HUES6 (cell line): Measurements from ENCODE around the gene GRK5.
"Not testable (repeated sequence)": the region's sequence is repeated elsewhere in the genome, so short reads cannot be mapped to it uniquely, and the experiment has no call there.

Experiments used
- H3K27ac ChIP-seq: 2 replicates; pipeline ENCODE4 v1.7.0; 2013; ENCODE audit warnings: low read depth, mild to moderate bottlenecking, low read length, inconsistent platforms
- H3K27me3 ChIP-seq: 2 replicates; pipeline ENCODE4 v1.6.1; 2013; ENCODE audit warnings: low read length; ENCODE audit not compliant: control insufficient read depth, insufficient read depth
- H3K36me3 ChIP-seq: 2 replicates; pipeline ENCODE4 v1.6.1; 2013; ENCODE audit warnings: low read length; ENCODE audit not compliant: control insufficient read depth, insufficient read depth
- H3K4me1 ChIP-seq: 2 replicates; pipeline ENCODE4 v1.6.1; 2013; ENCODE audit warnings: low read length; ENCODE audit not compliant: control insufficient read depth, insufficient read depth
- H3K4me3 ChIP-seq: 2 replicates; pipeline ENCODE4 v1.5.1; 2013; ENCODE audit warnings: low read depth, low read length
- H3K9ac ChIP-seq: one replicate; pipeline ENCODE4 v1.6.1; 2013; ENCODE audit warnings: mild to moderate bottlenecking, low read length
- H3K9me3 ChIP-seq: 2 replicates; pipeline ENCODE4 v1.6.1; 2013; ENCODE audit warnings: low read depth, low read length; ENCODE audit not compliant: control insufficient read depth, insufficient read depth

The GRK5 gene

GRCh38 chr10:119457966-119458766 lies 250.8 kb downstream of the GRK5 start:
- Histone ChIP-seq H3K36me3 (no peaks in the 10 kb centered on the region), H3K4me1 (peaks cover 5% of the 10 kb centered on the region; the same call in 1 of the 2 replicates), H3K27me3 (0 out of 2 replicates have a peak, but pooled peaks cover 3% of the 10 kb centered on the region), H3K4me3 (no peak overlapping the region), H3K9me3 (peaks cover 5% of the 10 kb centered on the region; the same call in 1 of the 2 replicates), H3K9ac (no peak overlapping the region), H3K27ac (no peak overlapping the region)

DNA sequence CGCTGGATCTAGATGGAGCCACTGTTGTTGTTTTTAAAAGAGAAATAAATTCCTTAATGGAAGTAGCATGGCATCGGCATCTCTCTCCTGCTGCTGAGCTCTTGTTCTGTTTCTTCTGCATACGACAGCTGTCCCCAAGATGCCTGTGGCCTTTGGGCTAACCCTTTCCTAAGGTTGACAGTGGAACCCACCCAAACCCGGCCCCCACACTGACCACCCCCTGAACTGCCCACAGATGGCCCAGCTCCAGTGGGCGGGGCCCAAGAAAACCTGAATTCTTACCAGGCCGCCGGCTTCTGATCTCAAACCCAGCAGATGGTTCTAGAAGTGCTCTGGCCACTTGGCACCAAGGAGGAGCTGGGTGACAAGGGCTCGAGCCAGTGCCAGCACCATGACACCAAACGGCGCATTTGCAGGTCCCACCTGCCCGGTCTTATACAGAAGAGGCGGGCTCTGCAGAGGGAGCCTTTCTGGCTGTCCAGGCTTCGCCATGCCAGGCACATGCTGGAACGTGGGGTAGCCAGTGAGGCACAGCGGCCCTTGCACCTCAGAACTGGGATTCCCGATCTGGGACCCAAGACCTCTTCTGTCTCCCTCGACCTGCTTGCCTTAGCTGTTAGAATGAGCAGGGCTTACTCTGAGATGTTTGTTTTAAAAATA lies 252.4 kb downstream of the GRK5 start:
- H3K9me3 ChIP-seq, result peaks cover 7% of the 10 kb centered on the region; the same call in 1 of the 2 replicates

DNA sequence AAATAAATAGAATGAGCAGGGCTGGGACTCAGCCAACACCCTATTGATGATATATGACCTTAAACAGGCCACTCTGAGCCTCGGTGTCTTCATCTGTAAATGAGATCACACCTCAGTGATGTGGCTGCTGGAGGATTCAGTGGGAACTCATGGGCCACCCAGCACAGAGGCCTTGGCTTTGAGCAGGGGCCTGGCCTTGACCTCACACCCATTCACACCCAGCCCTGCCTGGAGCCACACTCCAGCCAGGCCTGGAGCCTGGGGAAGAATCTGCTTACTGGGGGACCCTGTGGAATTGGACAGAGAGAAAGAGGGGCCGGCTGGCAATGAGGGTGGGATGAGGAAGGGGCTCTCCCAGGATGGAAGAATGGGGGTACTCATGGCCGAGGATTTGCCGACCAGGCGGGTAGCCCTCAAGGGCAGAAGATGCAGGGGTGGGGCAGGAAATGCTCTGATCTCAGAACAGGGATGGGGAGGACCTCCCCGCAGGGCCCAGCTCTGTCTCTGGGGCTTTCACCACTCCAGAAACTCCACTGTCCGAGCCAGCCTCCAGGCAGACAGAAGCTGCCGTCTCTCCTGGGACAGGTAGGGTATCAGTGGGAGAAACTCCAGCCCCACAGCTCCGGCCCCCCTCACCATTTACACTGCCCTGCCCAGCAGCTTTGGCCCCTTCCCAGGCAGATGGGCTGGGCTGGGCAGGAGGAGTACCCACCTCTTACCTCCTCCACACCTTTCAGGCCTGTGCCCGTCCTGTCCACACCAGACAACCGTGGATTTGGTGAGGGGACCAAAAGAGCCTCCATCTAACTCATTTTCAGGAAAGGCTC lies 253.2 kb downstream of the GRK5 start:
- Histone ChIP-seq H3K9ac (no peak overlapping the region), H3K27ac (no peak overlapping the region), H3K9me3 (peaks cover 7% of the 10 kb centered on the region; the same call in 1 of the 2 replicates), H3K4me1 (no peaks in the 10 kb centered on the region), H3K4me3 (no peak overlapping the region), H3K27me3 (peaks cover 11% of the 10 kb centered on the region), H3K36me3 (no peaks in the 10 kb centered on the region)

More for the DNA sequence above, 252.4 kb downstream of the GRK5 start:
- H3K4me1 ChIP-seq, result no peaks in the 10 kb centered on the region
- no peak overlapping the region for H3K9ac ChIP-seq
- no peak overlapping the region for H3K4me3 ChIP-seq
- H3K36me3 ChIP-seq, result no peaks in the 10 kb centered on the region
- no peak overlapping the region for H3K27ac ChIP-seq
- 0 out of 2 replicates have a peak, but pooled peaks cover 3% of the 10 kb centered on the region for H3K27me3 ChIP-seq

DNA sequence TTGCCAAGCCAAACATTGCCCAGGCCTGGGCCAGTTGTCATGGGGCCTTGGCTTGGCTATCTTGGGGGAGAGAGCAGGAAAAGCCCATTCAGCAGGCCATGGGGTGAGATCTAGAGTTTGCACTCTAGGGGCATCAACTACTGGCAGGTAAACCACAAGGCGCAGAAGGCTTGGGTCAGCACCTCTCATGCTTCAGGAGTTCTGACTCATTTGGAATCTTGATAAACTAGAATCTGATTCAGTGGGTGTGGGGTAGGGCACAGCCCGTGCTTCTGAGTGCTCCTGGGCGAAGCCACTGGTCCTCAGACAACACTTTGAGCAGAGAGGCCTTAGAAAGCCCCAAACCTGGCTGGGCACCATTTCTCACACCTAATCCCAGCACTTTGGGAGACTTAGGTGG lies 254.0 kb downstream of the GRK5 start:
- Histone ChIP-seq H3K4me3 (no peak overlapping the region), H3K4me1 (no peaks in the 10 kb centered on the region), H3K27ac (no peak overlapping the region), H3K9ac (no peak overlapping the region), H3K27me3 (peaks cover 14% of the 10 kb centered on the region), H3K9me3 (peaks cover 7% of the 10 kb centered on the region; the same call in 1 of the 2 replicates), H3K36me3 (no peaks in the 10 kb centered on the region)

GRCh38 chr10:119461923-119462322 lies 254.6 kb downstream of the GRK5 start:
- Histone ChIP-seq H3K4me3 (no peak overlapping the region), H3K9ac (no peak overlapping the region), H3K27ac (no peak overlapping the region), H3K9me3 (peaks cover 7% of the 10 kb centered on the region; the same call in 1 of the 2 replicates), H3K27me3 (peaks cover 19% of the 10 kb centered on the region), H3K4me1 (no peaks in the 10 kb centered on the region), H3K36me3 (no peaks in the 10 kb centered on the region)

GRCh38 chr10:119462773-119463172 lies 255.4 kb downstream of the GRK5 start:
- Histone ChIP-seq H3K9ac (no peak overlapping the region), H3K27me3 (peaks cover 20% of the 10 kb centered on the region), H3K36me3 (no peaks in the 10 kb centered on the region), H3K9me3 (peaks cover 7% of the 10 kb centered on the region; the same call in 1 of the 2 replicates), H3K27ac (no peak overlapping the region), H3K4me3 (no peak overlapping the region), H3K4me1 (no peaks in the 10 kb centered on the region)

GRCh38 chr10:119463195-119463594 lies 255.8 kb downstream of the GRK5 start:
- H3K9ac ChIP-seq, H3K9me3 ChIP-seq, H3K27ac ChIP-seq, H3K36me3 ChIP-seq, H3K4me1 ChIP-seq, H3K4me3 ChIP-seq: not testable (repeated sequence)
- H3K27me3 ChIP-seq, result peaks cover 20% of the 10 kb centered on the region

GRCh38 chr10:119465085-119465484 lies 257.7 kb downstream of the GRK5 start:
- Histone ChIP-seq H3K27ac (no peak overlapping the region), H3K9ac (no peak overlapping the region), H3K4me1 (no peaks in the 10 kb centered on the region), H3K36me3 (no peaks in the 10 kb centered on the region), H3K27me3 (peaks cover 29% of the 10 kb centered on the region), H3K4me3 (no peak overlapping the region), H3K9me3 (peaks cover 7% of the 10 kb centered on the region; the same call in 1 of the 2 replicates)

DNA sequence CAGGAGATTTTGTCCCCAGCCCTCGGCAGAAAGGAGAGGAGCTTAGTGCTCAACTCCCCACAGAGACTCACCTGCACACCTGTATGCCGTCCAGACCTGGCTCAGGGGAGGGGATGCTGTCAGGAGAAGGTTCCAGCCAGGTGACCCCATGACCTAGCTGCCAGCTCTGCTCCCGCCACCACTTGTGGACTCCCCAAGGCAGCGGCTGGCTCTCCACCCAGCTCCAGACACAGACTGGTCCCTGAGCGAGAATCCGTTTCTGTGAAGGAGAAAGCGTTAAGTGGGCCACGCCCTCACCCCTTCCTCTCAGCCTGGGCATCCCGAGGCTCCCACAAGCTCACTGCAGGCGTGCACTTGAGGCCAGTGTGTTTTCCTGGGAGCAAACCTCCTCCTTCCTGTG lies 258.7 kb downstream of the GRK5 start:
- Histone ChIP-seq H3K4me1 (no peaks in the 10 kb centered on the region), H3K9me3 (peaks cover 7% of the 10 kb centered on the region; the same call in 1 of the 2 replicates), H3K36me3 (no peaks in the 10 kb centered on the region), H3K27ac (no peak overlapping the region), H3K27me3 (peaks cover 38% of the 10 kb centered on the region), H3K4me3 (no peak overlapping the region), H3K9ac (no peak overlapping the region)

DNA sequence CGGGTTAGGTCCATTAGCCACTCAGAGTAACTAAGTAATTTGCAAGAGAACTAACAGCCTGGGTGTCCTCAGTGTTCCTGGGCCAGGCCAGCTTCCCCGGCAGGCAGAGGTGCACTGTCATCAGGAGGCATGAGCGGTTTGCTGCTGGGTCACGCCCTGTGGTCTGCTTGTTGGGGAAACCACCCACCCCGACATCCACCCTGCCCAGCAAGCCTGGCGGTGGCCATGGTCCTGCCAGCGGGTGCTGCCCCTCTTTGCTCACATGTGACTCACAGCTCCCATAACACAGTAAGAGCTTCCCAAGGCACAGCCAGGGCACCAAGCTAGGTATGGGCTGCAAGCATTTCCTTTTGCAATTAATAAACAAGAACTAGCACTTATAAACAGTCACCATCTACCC lies 259.3 kb downstream of the GRK5 start:
- H3K4me1 ChIP-seq, result no peaks in the 10 kb centered on the region
- H3K4me3 ChIP-seq, result no peak overlapping the region
- no peaks in the 10 kb centered on the region for H3K36me3 ChIP-seq
- H3K27ac ChIP-seq, result no peak overlapping the region
- peaks cover 7% of the 10 kb centered on the region; the same call in 1 of the 2 replicates for H3K9me3 ChIP-seq
- H3K27me3 ChIP-seq, result peaks cover 43% of the 10 kb centered on the region
- no peak overlapping the region for H3K9ac ChIP-seq
